ENCODE measurements around the gene DUSP15.

DNA sequence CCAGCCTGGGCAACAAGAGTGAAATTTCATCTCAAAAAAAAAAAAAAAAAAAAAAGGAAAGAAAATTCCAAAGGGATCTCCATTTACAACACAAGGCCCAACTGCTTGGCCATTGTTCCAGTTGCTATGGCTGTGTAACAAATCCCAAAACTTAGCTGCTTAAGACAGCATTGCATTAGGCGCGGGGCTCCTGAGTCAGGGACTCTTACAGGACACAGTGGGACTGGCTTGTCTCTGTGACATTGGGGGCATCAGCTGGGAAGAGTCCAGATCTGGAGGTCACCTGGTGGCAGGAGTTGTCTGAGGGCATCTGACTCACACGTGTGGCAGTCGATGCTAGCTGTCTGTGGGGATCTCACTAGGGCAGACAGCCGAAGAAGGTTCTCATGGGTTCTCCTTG, 35.7 kb upstream of the DUSP15 start:
- no peak for TF ChIP-seq POLR2A (IDR thresholded peaks at IDR 0.05)
- TF ChIP-seq, protein P1, sequence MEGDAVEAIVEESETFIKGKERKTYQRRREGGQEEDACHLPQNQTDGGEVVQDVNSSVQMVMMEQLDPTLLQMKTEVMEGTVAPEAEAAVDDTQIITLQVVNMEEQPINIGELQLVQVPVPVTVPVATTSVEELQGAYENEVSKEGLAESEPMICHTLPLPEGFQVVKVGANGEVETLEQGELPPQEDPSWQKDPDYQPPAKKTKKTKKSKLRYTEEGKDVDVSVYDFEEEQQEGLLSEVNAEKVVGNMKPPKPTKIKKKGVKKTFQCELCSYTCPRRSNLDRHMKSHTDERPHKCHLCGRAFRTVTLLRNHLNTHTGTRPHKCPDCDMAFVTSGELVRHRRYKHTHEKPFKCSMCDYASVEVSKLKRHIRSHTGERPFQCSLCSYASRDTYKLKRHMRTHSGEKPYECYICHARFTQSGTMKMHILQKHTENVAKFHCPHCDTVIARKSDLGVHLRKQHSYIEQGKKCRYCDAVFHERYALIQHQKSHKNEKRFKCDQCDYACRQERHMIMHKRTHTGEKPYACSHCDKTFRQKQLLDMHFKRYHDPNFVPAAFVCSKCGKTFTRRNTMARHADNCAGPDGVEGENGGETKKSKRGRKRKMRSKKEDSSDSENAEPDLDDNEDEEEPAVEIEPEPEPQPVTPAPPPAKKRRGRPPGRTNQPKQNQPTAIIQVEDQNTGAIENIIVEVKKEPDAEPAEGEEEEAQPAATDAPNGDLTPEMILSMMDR (IDR thresholded peaks at IDR 0.05): no peak

Data from sigmoid colon (tissue), 3 donors.